Measurements from ENCODE around the gene CDKN2B-AS1. TPM values are rescaled to one million over a fixed set of nuclear protein-coding genes. Genes with fewer than 3 reads are reported as not detected.

Gene CDKN2B-AS1
- total RNA-seq, 4 donors from 2014 or later, result 0.38 to 0.56 TPM; not detected in 2

DNA sequence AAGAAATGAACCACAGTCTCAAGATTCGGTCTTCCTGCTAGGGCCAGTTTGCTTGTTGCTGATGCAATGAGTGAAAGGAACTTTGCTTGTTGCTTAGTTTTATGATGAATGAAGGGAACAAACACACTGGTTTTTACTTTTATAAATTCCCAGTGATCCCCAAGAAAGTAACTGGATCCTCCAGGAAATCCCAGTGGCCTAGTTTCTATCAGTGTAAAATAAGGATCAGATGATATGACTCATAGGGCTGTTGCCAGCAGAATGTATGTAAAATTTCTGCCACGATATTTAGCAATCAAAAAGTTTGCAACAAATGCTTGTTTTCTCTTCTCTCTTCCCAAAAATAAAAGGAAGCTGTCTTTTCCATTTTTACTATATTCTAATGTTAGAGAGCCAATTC, 174.7 kb downstream of the CDKN2B-AS1 start:
- Histone ChIP-seq H3K27ac (no peak overlapping the region), H3K27me3 (no peaks in the 10 kb centered on the region), H3K9me3 (no peaks in the 10 kb centered on the region), H3K4me3 (replicated peaks in 1 of 3) (no peak overlapping the region), H3K4me1 (no peaks in the 10 kb centered on the region), H3K36me3 (no peaks in the 10 kb centered on the region)
- WGBS, 2 donors, result 80 to 86% methylated on average over 2 of the region's 2 CpGs
- no peak for DNase-seq
- TF ChIP-seq POLR2A (IDR thresholded peaks at IDR 0.05), result no peak
- TF ChIP-seq, protein P1, sequence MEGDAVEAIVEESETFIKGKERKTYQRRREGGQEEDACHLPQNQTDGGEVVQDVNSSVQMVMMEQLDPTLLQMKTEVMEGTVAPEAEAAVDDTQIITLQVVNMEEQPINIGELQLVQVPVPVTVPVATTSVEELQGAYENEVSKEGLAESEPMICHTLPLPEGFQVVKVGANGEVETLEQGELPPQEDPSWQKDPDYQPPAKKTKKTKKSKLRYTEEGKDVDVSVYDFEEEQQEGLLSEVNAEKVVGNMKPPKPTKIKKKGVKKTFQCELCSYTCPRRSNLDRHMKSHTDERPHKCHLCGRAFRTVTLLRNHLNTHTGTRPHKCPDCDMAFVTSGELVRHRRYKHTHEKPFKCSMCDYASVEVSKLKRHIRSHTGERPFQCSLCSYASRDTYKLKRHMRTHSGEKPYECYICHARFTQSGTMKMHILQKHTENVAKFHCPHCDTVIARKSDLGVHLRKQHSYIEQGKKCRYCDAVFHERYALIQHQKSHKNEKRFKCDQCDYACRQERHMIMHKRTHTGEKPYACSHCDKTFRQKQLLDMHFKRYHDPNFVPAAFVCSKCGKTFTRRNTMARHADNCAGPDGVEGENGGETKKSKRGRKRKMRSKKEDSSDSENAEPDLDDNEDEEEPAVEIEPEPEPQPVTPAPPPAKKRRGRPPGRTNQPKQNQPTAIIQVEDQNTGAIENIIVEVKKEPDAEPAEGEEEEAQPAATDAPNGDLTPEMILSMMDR (IDR thresholded peaks at IDR 0.05), result no peak
- intact Hi-C loops (cut with DNase I), result no loop called here

DNA sequence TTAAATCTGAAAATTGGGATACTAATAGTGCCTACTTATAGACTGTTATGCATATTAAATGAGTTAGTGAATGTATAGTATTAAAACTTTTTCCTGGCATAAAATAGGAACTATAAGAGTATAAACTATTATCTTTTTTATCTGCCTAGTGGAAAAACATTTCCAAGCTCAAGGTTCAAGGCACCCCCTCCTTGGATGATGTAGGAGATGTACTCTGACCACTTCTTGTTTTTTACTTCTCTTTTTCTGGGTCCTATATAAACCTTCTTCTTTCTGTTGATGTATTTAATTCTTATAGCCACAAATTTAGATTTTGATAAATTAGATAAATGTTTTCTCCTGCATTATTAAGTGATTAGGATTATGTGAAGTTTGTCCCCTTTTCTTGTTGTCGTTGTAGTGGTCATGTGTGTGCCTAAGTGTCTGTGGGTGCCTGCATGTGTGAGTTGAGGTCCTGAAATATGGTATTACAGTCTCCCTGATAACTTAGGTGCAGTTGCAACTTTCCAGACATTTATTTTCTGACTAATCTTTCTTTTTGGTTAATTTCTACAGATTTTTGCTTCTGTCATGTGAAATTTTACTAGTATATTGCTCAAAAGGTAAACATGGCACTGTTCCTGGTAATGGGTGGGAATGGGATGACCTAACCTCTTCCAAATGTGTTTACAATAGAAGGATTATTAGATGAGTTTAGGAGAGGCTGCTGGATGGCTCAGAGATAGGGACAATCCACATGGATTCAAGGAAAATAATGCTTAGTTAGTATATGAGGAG, 175.3 kb downstream of the CDKN2B-AS1 start:
- intact Hi-C loops (cut with DNase I), result no loop called here
- Histone ChIP-seq H3K9me3 (no peaks in the 10 kb centered on the region), H3K4me1 (no peaks in the 10 kb centered on the region), H3K27me3 (no peaks in the 10 kb centered on the region), H3K36me3 (no peaks in the 10 kb centered on the region), H3K4me3 (replicated peaks in 1 of 3) (no peak overlapping the region), H3K27ac (no peak overlapping the region)
- TF ChIP-seq POLR2A (IDR thresholded peaks at IDR 0.05), result no peak
- TF ChIP-seq, protein P1 (IDR thresholded peaks at IDR 0.05), result no peak
- DNase-seq, result no peak
- WGBS, 2 donors, result 85 to 93% methylated on average over 1 of the region's 1 CpG

Small RNAs within 50 kb of the gene (small RNA-seq; reads per million reads assigned to genes)
- gene RF01909 (not detected), gene RF02045 (not detected)

Other genes with a start within 250 kb of the CDKN2B-AS1 start
- gene MTAP, start 192.2 kb upstream of the CDKN2B-AS1 start, total RNA-seq, result 10 to 100 TPM; 17.1 to 24.2 (median 19.1) TPM
- gene CDKN2A, start 399 bp upstream of the CDKN2B-AS1 start, total RNA-seq, result 1 to 10 TPM in 3 of 4 donors, not detected in 1; 1.9 to 2.3 (median 2.1) TPM
- gene CDKN2B, start 14.5 kb downstream of the CDKN2B-AS1 start, total RNA-seq, result 1 to 10 TPM in 2 of 4 donors, under 1 TPM in 2; 0.44 to 2.0 (median 1.2) TPM